T-cell (primary cell): ENCODE results near the gene USP28. TPM values are rescaled to one million over a fixed set of nuclear protein-coding genes. Genes with fewer than 3 reads are reported as not detected.
"Not testable (repeated sequence)": the region's sequence is repeated elsewhere in the genome, so short reads cannot be mapped to it uniquely, and the experiment has no call there.

Source experiments
- ATAC-seq, 4 experiments: fragments of 200-7000 bp in 3 of 4; fragments of 150-1000 bp in 1 of 4; cut with Tn5 transposase; replicated peaks in 1 of 4; 1 replicate in 3 of 4; 2 replicates in 1 of 4; pipeline ENCODE4 v1.10.0; 2021; ENCODE audit warnings: moderate library complexity in 3 of 4, mild to moderate bottlenecking in 2 of 4, moderate number of reproducible peaks in 1 of 4
- CTCF ChIA-PET, 2 donors: fragments of 300-600 bp; sonication (Branson Sonifier 250); formaldehyde crosslinking; loops; one replicate each; lab custom pipeline; 2022; ENCODE audit warnings: antibody characterized with exemption in 2 of 2; lab: Charles Lee
- POLR2A ChIA-PET, 2 donors: fragments of 300-600 bp; sonication (Branson Sonifier 250); formaldehyde crosslinking; loops; one replicate each; lab custom pipeline; 2022; ENCODE audit warnings: antibody characterized with exemption in 2 of 2; lab: Charles Lee
- DNase-seq, 35 experiments: peaks; one replicate each; pipeline versions ENCODE4 v3.0.0 to v3.0.0-alpha.2; 2013 to 2023
- H3K27ac ChIP-seq: one replicate; pipeline ENCODE4 v1.5.1; 2013; ENCODE audit warnings: low read length
- H3K27me3 ChIP-seq, 2 experiments: replicated peaks in 1 of 2; 1 replicate in 1 of 2; 2 replicates in 1 of 2; pipeline versions ENCODE4 v1.6.1 to v1.7.0; 2013; ENCODE audit warnings: low read length in 1 of 2, mixed read lengths in 1 of 2; ENCODE audit not compliant: control insufficient read depth in 2 of 2, insufficient read depth in 2 of 2; ENCODE audit errors: extremely low read depth in 1 of 2
- H3K36me3 ChIP-seq, 2 donors: 1 replicate in 1 of 2; 2 replicates in 1 of 2; pipeline versions ENCODE4 v1.6.1 to v1.7.0; 2013; ENCODE audit warnings: low read length in 1 of 2; ENCODE audit not compliant: control insufficient read depth in 2 of 2, insufficient read depth in 1 of 2; ENCODE audit errors: extremely low read depth in 1 of 2
- H3K4me1 ChIP-seq, 2 experiments: 1 replicate in 1 of 2; 2 replicates in 1 of 2; pipeline versions ENCODE4 v1.6.1 to v1.7.0; 2013; ENCODE audit warnings: low read length in 2 of 2, mixed read lengths in 1 of 2; ENCODE audit not compliant: insufficient read depth in 2 of 2, control insufficient read depth in 1 of 2; ENCODE audit errors: extremely low read depth in 1 of 2
- H3K4me3 ChIP-seq, 2 donors: 1 replicate in 1 of 2; 2 replicates in 1 of 2; pipeline versions ENCODE4 v1.5.1 to v1.7.0; 2013; ENCODE audit warnings: mild to moderate bottlenecking in 2 of 2, low read length in 1 of 2, moderate library complexity in 1 of 2; ENCODE audit not compliant: control insufficient read depth in 1 of 2; ENCODE audit errors: extremely low read depth in 1 of 2
- H3K9me3 ChIP-seq: 2 replicates; pipeline ENCODE4 v1.7.0; 2013
- H3K27ac Mint-ChIP-seq, 2 donors: one replicate each; pipeline ENCODE4 v1.8.0; 2020 to 2021; ENCODE audit warnings: mild to moderate bottlenecking in 2 of 2, mixed read lengths in 2 of 2
- H3K27me3 Mint-ChIP-seq, 2 donors: one replicate each; pipeline ENCODE4 v1.8.0; 2021 to 2022; ENCODE audit warnings: mixed read lengths in 2 of 2
- H3K36me3 Mint-ChIP-seq: one replicate; pipeline ENCODE4 v1.8.0; 2021; ENCODE audit warnings: mixed read lengths
- H3K4me1 Mint-ChIP-seq, 3 donors: one replicate each; pipeline ENCODE4 v1.8.0; 2020 to 2022; ENCODE audit warnings: mixed read lengths in 3 of 3, mild to moderate bottlenecking in 1 of 3
- H3K4me3 Mint-ChIP-seq, 3 donors: one replicate each; pipeline ENCODE4 v1.8.0; 2020 to 2022; ENCODE audit warnings: mild to moderate bottlenecking in 3 of 3, mixed read lengths in 3 of 3, moderate library complexity in 3 of 3
- H3K9me3 Mint-ChIP-seq, 3 donors: one replicate each; pipeline ENCODE4 v1.8.0; 2020 to 2022; ENCODE audit warnings: mixed read lengths in 3 of 3
- WGBS: methylation state at CpG from one replicate; pipeline ENCODE4 v1.1.5; 2013; ENCODE audit warnings: missing lambda C conversion rate; ENCODE audit not compliant: insufficient coverage; 5-methylcytosine and 5-hydroxymethylcytosine counted together
- total RNA-seq, 35 experiments: library from RNA in 6 of 35; stranded (reverse) in 6 of 35; fragments of 120-200 nt in 1 of 35; gene quantifications; one replicate each; pipeline versions ENCODE4 v1.2.1 to v1.2.4 and lab custom pipeline; 2013 to 2026

Gene USP28, protein sequence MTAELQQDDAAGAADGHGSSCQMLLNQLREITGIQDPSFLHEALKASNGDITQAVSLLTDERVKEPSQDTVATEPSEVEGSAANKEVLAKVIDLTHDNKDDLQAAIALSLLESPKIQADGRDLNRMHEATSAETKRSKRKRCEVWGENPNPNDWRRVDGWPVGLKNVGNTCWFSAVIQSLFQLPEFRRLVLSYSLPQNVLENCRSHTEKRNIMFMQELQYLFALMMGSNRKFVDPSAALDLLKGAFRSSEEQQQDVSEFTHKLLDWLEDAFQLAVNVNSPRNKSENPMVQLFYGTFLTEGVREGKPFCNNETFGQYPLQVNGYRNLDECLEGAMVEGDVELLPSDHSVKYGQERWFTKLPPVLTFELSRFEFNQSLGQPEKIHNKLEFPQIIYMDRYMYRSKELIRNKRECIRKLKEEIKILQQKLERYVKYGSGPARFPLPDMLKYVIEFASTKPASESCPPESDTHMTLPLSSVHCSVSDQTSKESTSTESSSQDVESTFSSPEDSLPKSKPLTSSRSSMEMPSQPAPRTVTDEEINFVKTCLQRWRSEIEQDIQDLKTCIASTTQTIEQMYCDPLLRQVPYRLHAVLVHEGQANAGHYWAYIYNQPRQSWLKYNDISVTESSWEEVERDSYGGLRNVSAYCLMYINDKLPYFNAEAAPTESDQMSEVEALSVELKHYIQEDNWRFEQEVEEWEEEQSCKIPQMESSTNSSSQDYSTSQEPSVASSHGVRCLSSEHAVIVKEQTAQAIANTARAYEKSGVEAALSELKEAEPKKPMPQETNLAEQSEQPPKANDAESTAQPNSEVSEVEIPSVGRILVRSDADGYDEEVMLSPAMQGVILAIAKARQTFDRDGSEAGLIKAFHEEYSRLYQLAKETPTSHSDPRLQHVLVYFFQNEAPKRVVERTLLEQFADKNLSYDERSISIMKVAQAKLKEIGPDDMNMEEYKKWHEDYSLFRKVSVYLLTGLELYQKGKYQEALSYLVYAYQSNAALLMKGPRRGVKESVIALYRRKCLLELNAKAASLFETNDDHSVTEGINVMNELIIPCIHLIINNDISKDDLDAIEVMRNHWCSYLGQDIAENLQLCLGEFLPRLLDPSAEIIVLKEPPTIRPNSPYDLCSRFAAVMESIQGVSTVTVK
- total RNA-seq (10 to 100 TPM; 16.8 to 28.5 (median 22.9) TPM), total RNA-seq (lab: John Stamatoyannopoulos, UW) (5.1 to 56.4 (median 19.6) reads per million in 29 experiments)
- total RNA-seq (2013): 49.9 TPM

GRCh38 chr11:113875234-113876073 is at the start of gene USP28:
Gene USP28, minus strand, starts transcription at chr11:113875572. Its CDS starts 71 bp downstream, at chr11:113875501.
- Mint-ChIP-seq H3K27ac (peak within 1 kb of the TSS; percentile 98 to 99), H3K4me1 (peaks cover 39 to 54% (median 48%) of the 10 kb centered on the region in 3 donors), H3K27me3 (no peaks in the 10 kb centered on the region), H3K4me3 (peak within 1 kb of the TSS; percentile 97 to 99 (median 98)), H3K36me3 (peaks cover 5% of the 10 kb centered on the region), H3K9me3 (no peaks in the 10 kb centered on the region)
- H3K27ac ChIP-seq: peak within 1 kb of the TSS; percentile 90
- peak within 1 kb of the TSS; percentile 89 to 90 for H3K4me3 ChIP-seq
- ChIA-PET CTCF (interaction anchor here (0.9 to 1.1 kb wide), 2 partner anchors 20 to 311 kb away, joined by 4 to 11 read pairs; no protein-coding TSS in a partner anchor), POLR2A (interaction anchor here in 1 of 2 donors (0.5 kb wide), 1 partner anchor 177 kb away, joined by 5 read pairs; no protein-coding TSS in a partner anchor)
- DNase-seq (peak; percentile 27 to 87 (median 63)), ATAC-seq (peak; percentile 85 to 91 (median 89))
- no peaks in the 10 kb centered on the region for H3K9me3 ChIP-seq
- H3K27me3 ChIP-seq: no peaks in the 10 kb centered on the region
- H3K36me3 ChIP-seq: no peaks in the 10 kb centered on the region
- under 1% methylated on average over 88 of the region's 95 CpGs for WGBS
- peaks cover 4 to 37% of the 10 kb centered on the region in 2 experiments for H3K4me1 ChIP-seq

GRCh38 chr11:113923572-113923971 is 48.2 kb upstream of the USP28 start:
- Mint-ChIP-seq H3K27me3 (peaks cover 18 to 21% of the 10 kb centered on the region in 2 donors), H3K4me3 (no peak overlapping the region), H3K36me3 (no peaks in the 10 kb centered on the region), H3K27ac (no peak overlapping the region), H3K4me1 (no peaks in the 10 kb centered on the region), H3K9me3 (no peaks in the 10 kb centered on the region)
- DNase-seq (no peak), ATAC-seq (no peak)
- no peak overlapping the region for H3K27ac ChIP-seq
- WGBS: no CpG with 5 or more reads among the region's 2 CpGs
- H3K36me3 ChIP-seq: no peaks in the 10 kb centered on the region
- no peak overlapping the region for H3K4me3 ChIP-seq
- POLR2A ChIA-PET: no interaction called here
- peaks cover 0 to 15% of the 10 kb centered on the region in 2 experiments for H3K27me3 ChIP-seq
- CTCF ChIA-PET: no interaction called here
- no peaks in the 10 kb centered on the region for H3K9me3 ChIP-seq
- no peaks in the 10 kb centered on the region for H3K4me1 ChIP-seq

DNA sequence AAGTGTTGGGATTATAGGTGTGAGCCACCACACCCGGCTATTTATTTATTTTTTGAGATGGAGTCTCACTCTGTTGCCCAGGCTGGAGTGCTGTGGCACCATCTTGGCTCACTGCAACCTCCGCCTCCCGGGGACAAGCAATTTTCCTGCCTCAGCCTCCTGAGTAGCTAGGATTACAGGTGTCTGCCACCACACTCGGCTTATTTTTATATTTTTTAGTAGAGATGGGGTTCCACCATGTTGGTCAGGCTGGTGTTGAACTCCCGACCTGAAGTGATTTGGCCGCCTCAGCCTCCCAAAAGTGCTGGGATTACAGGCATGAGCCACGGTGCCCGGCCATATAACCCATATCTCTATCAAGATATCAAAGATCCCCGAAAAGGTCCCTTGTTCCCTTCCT is 36.1 kb upstream of the USP28 start:
- H3K9me3 Mint-ChIP-seq, H3K27ac ChIP-seq, H3K4me1 Mint-ChIP-seq, H3K27me3 ChIP-seq, H3K4me3 ChIP-seq, DNase-seq, CTCF ChIA-PET, H3K36me3 ChIP-seq, H3K9me3 ChIP-seq, ATAC-seq, H3K4me3 Mint-ChIP-seq, H3K27ac Mint-ChIP-seq, H3K4me1 ChIP-seq, POLR2A ChIA-PET, H3K36me3 Mint-ChIP-seq: not testable (repeated sequence)
- H3K27me3 Mint-ChIP-seq: peaks cover 9 to 10% of the 10 kb centered on the region in 2 donors
- 94% methylated on average over 2 of the region's 9 CpGs for WGBS

- ChIA-PET CTCF (interaction anchor here in 1 of 2 donors (0.7 kb wide), 1 partner anchor 354 kb away, joined by 3 read pairs; no protein-coding TSS in a partner anchor), POLR2A (no interaction called here)
- Histone ChIP-seq H3K27me3 (peaks cover 0 to 7% of the 10 kb centered on the region in 2 experiments), H3K4me1 (no peaks in the 10 kb centered on the region), H3K9me3 (no peaks in the 10 kb centered on the region), H3K36me3 (no peaks in the 10 kb centered on the region), H3K4me3 (no peak overlapping the region), H3K27ac (no peak overlapping the region)
- H3K9me3 Mint-ChIP-seq: no peaks in the 10 kb centered on the region
- H3K27me3 Mint-ChIP-seq: peaks cover 7 to 10% of the 10 kb centered on the region in 2 donors
- ATAC-seq: no peak
- DNase-seq: no peak
- no peak overlapping the region for H3K4me3 Mint-ChIP-seq
- no peak overlapping the region for H3K27ac Mint-ChIP-seq
- WGBS: 82% methylated on average over 8 of the region's 9 CpGs
- H3K4me1 Mint-ChIP-seq: no peaks in the 10 kb centered on the region
- no peaks in the 10 kb centered on the region for H3K36me3 Mint-ChIP-seq
Observed at GRCh38 chr11:113908098-113908497, 32.7 kb upstream of the USP28 start.

DNA sequence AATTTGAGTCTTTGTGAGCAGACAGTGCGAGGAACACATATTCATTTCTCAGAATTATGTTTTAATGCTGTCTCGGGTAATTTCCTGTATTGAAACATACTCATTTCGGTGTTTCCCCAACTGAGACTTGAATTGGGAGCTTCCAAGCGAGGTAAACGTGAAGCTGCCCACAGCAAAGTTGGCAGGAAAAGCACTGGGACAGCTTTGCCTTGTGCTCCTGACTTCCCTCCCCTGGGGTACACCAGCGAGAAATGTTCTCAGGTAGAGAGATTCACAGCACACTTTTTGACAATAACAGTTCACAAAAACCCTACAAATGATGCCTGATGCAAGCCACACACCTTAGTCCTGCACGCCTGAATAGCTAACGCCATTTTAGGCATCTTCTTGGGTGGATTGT is 32.3 kb upstream of the USP28 start:
- ChIA-PET CTCF (interaction anchor here in 1 of 2 donors (0.7 kb wide), 1 partner anchor 355 kb away, joined by 3 read pairs; no protein-coding TSS in a partner anchor), POLR2A (no interaction called here)
- no peaks in the 10 kb centered on the region for H3K4me1 Mint-ChIP-seq
- Histone ChIP-seq H3K4me3 (no peak overlapping the region), H3K4me1 (no peaks in the 10 kb centered on the region), H3K36me3 (no peaks in the 10 kb centered on the region), H3K27me3 (peaks cover 0 to 7% of the 10 kb centered on the region in 2 experiments), H3K27ac (no peak overlapping the region), H3K9me3 (no peaks in the 10 kb centered on the region)
- H3K36me3 Mint-ChIP-seq: no peaks in the 10 kb centered on the region
- H3K4me3 Mint-ChIP-seq: no peak overlapping the region
- no peak overlapping the region for H3K27ac Mint-ChIP-seq
- DNase-seq: no peak
- peaks cover 7 to 11% of the 10 kb centered on the region in 2 donors for H3K27me3 Mint-ChIP-seq
- no peak for ATAC-seq
- H3K9me3 Mint-ChIP-seq: no peaks in the 10 kb centered on the region
- WGBS: 39% methylated on average over 4 of the region's 8 CpGs
